ENCODE measurements around the gene STX10.
"Not testable (repeated sequence)": the region's sequence is repeated elsewhere in the genome, so short reads cannot be mapped to it uniquely, and the experiment has no call there.

The STX10 gene, protein sequence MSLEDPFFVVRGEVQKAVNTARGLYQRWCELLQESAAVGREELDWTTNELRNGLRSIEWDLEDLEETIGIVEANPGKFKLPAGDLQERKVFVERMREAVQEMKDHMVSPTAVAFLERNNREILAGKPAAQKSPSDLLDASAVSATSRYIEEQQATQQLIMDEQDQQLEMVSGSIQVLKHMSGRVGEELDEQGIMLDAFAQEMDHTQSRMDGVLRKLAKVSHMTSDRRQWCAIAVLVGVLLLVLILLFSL
- 9.9 to 85.8 (median 44.9) reads per million in 18 experiments for total RNA-seq

- peak; percentile 97 for DNase-seq
These were observed at the start of gene STX10, which contains the start of gene IER2 for GRCh38 chr19:13150187-13150930. Gene STX10 (minus strand): TSS chr19:13150375. CDS start chr19:13150173, 202 bp downstream. Gene IER2 (plus strand): TSS chr19:13150411. CDS start chr19:13153187, 2,776 bp downstream.

DNA sequence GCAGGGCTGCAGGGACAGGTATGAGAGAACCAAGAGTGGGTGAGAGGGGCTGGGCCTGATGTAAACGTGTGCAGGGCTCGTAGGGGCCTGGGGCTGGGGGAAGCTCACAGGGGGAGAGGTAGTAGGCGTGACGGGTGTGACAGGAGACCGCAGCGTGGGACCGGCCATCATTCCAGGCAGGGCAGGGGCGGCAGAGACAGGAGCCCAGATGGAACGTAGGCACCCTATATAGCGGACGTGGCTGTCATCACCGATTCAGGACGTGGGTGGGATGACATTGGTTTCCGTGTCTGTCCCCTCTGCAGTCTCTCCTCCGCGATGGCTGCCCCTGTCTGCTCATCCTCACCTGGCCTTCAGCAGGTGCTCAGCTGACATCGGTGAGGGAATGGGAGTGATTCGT lies 48.5 kb upstream of the STX10 start:
- DNase-seq: no peak

- peak; percentile 4 to 40 for DNase-seq
These were observed 45.5 kb upstream of the STX10 start for GRCh38 chr19:13195678-13196077.

DNA sequence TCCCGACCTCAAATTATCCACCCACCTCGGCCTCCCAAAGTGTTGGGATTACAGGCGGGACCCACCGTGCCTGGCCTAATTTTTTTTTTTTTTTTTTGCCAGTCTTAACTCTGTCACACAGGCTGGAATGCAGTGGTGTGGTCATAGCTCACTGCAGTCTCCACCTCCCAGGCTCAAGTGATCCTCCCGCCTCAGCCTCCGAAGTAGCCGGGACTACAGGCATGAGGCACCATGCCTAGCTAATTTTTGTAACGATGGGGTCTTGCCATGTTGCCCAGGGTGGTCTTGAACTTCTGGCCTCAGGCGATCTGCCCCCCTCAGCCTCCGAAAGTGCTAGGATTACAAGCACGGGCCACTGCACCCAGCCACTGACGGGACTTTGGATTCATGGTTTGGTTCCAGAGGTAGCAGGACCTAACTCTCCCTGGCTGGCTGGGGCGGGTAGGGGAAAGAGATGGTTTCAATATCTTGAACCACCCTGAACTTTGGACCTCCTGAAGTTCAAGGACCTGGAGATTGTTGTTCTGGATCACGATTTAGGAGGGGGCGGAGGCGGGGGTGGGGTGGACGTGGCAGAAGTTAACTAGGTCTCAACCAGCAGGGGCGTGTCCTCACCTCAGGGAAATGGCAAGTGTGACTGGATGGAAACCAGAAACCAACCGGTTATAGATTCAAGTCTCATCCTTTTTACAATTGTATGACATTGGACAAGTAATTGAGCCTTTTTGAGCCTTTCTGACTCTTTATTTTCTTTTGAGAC lies 40.8 kb upstream of the STX10 start:
- DNase-seq: no peak

- DNase-seq: no peak
These were observed 39.4 kb upstream of the STX10 start for GRCh38 chr19:13189600-13189999.

DNA sequence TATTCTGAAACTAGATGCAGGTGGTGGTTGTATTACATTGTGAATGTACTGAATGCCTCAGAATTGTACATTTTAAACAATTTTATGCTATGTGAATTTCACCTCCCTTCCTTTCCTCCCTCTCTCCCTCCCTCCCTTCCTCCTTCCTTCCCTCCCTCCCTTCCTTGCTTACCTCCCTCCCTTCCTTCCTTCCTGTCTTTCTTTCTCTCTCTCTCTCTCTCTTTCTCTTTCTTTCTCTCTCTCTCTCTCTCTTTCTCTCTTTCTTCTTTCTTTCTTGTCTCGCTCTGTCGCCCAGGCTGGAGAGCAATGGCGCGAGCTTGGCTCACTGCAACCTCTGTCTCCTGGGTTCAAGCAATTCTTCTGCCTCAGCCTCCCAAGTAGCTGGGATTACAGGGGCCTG lies 37.2 kb upstream of the STX10 start:
- no peak for DNase-seq

DNA sequence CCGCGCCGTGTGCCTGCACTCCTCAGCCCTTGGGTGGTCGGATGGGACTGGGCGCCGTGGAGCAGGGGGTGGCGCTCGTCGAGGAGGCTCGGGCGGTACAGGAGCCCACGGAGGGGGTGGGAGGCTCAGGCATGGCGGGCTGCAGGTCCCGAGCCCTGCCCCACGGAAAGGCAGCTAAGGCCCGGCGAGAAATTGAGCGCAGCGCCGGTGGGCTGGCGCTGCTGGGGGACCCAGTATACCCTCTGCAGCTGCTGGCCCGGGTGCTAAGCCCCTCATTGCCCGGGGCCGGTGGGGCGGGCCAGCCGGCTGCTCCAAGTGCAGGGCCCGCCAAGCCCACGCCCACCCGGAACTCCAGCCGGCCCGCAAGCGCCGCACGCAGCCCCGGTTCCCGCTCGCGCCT lies 36.5 kb upstream of the STX10 start:
- not testable (repeated sequence) for DNase-seq

DNA sequence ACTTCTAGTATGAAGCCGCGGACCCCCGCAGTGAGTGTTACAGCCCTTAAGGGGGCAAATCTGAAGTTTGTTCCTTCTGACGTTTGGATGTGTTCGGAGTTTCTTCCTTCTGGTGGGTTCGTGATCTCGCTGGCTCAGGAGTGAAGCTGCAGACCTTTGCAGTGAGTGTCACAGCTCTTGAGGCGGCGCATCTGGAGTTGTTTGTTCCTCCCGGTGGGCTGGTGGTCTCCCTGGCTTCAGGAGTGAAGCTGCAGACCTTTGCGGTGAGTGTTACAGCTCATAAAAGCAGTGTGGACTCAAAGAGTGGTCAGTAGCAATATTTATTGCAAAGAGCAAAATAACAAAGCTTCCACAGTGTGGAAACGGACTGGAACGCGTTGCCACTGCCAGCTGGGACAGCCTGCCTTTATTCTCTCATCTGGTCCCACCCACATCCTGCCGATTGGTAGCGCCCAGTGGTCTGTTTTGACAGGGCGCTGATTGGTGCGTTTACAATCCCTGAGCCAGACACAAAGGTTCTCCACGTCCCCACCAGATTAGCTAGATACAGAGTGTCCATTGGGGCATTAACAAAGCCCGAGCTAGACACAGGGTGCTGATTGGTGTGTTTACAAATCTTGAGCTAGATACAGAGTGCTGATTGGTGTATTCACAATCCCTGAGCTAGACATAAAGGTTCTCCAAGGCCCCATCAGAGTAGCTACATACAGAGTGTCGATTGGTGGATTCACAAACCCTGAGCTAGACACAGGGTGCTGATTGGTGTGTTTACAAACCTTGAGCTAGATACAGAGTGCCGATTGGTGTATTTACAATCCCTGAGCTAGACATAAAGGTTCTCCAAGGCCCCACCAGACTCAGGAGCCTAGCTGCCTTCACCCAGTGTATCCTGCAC lies 35.8 kb upstream of the STX10 start:
- DNase-seq: not testable (repeated sequence)

DNA sequence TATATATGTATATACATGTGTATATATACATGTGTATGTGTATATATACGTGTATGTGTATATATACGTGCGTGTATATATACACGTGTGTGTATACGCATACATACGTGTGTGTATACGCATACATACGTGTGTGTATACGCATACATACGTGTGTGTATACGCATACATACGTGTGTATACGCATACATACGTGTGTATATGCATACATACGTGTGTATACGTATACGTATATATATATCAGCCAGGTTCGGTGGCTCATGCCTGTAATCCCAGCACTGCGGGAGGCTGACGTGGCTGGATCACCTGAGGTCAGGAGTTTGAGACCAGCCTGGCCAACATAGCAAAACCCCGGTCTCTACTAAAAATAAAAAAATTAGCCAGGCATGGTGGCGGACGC lies 34.8 kb upstream of the STX10 start:
- DNase-seq: not testable (repeated sequence)

DNA sequence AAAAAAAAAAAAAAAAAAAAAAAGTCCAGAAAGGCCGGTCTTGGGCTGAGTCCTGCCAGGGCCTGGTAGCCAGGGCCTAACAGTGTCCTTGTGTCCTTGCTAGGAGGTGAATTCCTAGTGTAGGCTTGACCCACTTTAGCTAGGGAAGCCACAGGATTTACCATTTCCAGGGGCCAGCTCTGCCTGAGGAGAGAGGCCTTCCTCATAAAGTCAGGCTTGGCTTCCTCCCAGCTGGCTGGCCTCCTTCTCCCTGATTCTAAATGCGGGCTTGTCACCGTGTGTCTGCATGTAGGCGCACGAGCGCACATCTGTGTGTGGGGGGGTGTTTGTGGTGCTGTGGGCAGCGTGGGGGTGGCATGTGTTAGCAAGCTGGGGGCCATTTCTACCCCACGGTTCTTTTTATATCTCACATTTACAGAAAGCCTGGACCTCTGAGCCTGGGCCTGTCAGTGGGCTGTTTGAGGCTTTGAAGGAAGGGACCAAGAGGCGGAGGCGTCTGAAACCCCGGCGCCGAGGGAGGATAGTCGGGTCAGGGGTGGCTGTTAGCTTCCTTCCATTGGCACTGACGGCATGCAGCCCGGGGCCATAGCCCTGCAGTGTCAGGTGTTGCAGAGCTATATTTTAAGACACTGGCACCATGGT lies 31.7 kb upstream of the STX10 start:
- DNase-seq: peak; percentile 35 to 76

GRCh38 chr19:13178291-13178690 lies 28.1 kb upstream of the STX10 start:
- DNase-seq: not testable (repeated sequence)

GRCh38 chr19:13177584-13177983 lies 27.4 kb upstream of the STX10 start:
- not testable (repeated sequence) for DNase-seq

- DNase-seq: no peak
These were observed 26.2 kb upstream of the STX10 start for GRCh38 chr19:13176345-13176744.

- DNase-seq: no peak
These were observed 23.1 kb upstream of the STX10 start for GRCh38 chr19:13173139-13173737.

- peak; percentile 51 to 52 for DNase-seq
These were observed 22.4 kb upstream of the STX10 start for GRCh38 chr19:13172346-13173138.

GRCh38 chr19:13171146-13171545 lies 21.0 kb upstream of the STX10 start:
- no peak for DNase-seq

DNA sequence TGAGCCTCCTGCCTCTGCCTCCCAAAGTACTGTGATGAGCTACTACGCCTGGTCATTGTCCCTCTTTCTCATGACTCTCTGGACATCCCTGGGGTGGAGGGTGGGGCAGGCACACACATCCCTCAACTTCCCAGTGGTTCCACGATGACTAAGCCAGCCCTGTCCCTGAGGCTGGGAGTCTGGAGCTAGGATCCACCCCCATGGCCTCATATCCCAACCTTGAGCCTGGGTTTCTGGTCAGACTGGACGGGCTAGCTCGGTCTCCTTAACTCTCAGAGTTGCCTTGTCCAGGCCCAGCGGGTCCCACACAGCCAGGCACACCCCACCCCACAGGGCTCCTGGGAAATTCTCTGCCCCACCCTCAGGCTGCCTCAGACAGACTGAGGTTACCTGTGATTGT lies 19.6 kb upstream of the STX10 start:
- no peak for DNase-seq

- DNase-seq: not testable (repeated sequence)
These were observed 16.0 kb upstream of the STX10 start for GRCh38 chr19:13166151-13166550.

GRCh38 chr19:13165162-13165997 lies 15.2 kb upstream of the STX10 start:
- DNase-seq: no peak

Measured in inflammatory macrophage (primary cell).